Endothelial cell (in vitro differentiated cells): ENCODE data around the gene IL1RAPL1. TPM values are rescaled to one million over a fixed set of nuclear protein-coding genes. Genes with fewer than 3 reads are reported as not detected.

Experiments used
- DNase-seq: peaks from one replicate; pipeline ENCODE4 v3.0.0; 2021; ENCODE audit warnings: low spot score
- H3K27ac Mint-ChIP-seq: one replicate; pipeline ENCODE4 v1.8.0; 2021; ENCODE audit warnings: mixed read lengths, inconsistent platforms; ENCODE audit not compliant: unreplicated experiment
- H3K27me3 Mint-ChIP-seq: one replicate; pipeline ENCODE4 v1.8.0; 2021; ENCODE audit warnings: mild to moderate bottlenecking, moderate library complexity, mixed read lengths, inconsistent platforms; ENCODE audit not compliant: unreplicated experiment
- H3K36me3 Mint-ChIP-seq: one replicate; pipeline ENCODE4 v1.8.0; 2021; ENCODE audit warnings: mild to moderate bottlenecking, low read depth, mixed read lengths, inconsistent platforms; ENCODE audit not compliant: unreplicated experiment
- H3K4me1 Mint-ChIP-seq: one replicate; pipeline ENCODE4 v1.8.0; 2021; ENCODE audit warnings: mild to moderate bottlenecking, mixed read lengths, inconsistent platforms; ENCODE audit not compliant: unreplicated experiment
- H3K4me3 Mint-ChIP-seq: one replicate; pipeline ENCODE4 v1.8.0; 2021; ENCODE audit warnings: mild to moderate bottlenecking, mixed read lengths, inconsistent platforms; ENCODE audit not compliant: unreplicated experiment
- H3K9me3 Mint-ChIP-seq: one replicate; pipeline ENCODE4 v1.8.0; 2021; ENCODE audit warnings: mixed read lengths, inconsistent platforms; ENCODE audit not compliant: unreplicated experiment
- CTCF ChIP-seq: fragments of 200-600 bp; sonication (generic); IDR thresholded peaks from one replicate; pipeline ENCODE4 v1.5.0; 2021; ENCODE audit warnings: antibody characterized with exemption; ENCODE audit not compliant: unreplicated experiment
- total RNA-seq: library from RNA; stranded (reverse); fragmentation: NEBNext Ultra II Directional; extraction: Animal tissue kit (Norgen Biotek cat#: 25700); gene quantifications from one replicate; pipeline ENCODE4 v1.2.1, GENCODE V29; 2021; ENCODE audit not compliant: unreplicated experiment

The IL1RAPL1 gene
- total RNA-seq, 1 donor from 2014 or later = 0.18 TPM

GRCh38 chrX:28969126-28969525, 381.9 kb downstream of the IL1RAPL1 start:
- Mint-ChIP-seq H3K27me3 (no peaks in the 10 kb centered on the region), H3K36me3 (no peaks in the 10 kb centered on the region), H3K4me3 (no peak overlapping the region), H3K27ac (no peak overlapping the region), H3K4me1 (no peaks in the 10 kb centered on the region), H3K9me3 (no peaks in the 10 kb centered on the region)
- DNase-seq = no peak
- no peak for TF ChIP-seq CTCF

- DNase-seq = no peak
- H3K27ac Mint-ChIP-seq = no peak overlapping the region
Observed at GRCh38 chrX:28979877-28980276, 392.6 kb downstream of the IL1RAPL1 start.

GRCh38 chrX:28981952-28982351, 394.7 kb downstream of the IL1RAPL1 start:
- TF ChIP-seq CTCF = no peak
- Mint-ChIP-seq H3K27ac (no peak overlapping the region), H3K36me3 (no peaks in the 10 kb centered on the region), H3K27me3 (no peaks in the 10 kb centered on the region), H3K4me3 (no peak overlapping the region), H3K4me1 (no peaks in the 10 kb centered on the region), H3K9me3 (no peaks in the 10 kb centered on the region)
- DNase-seq = no peak

More at GRCh38 chrX:28979877-28980276, 392.6 kb downstream of the IL1RAPL1 start:
- H3K9me3 Mint-ChIP-seq = no peaks in the 10 kb centered on the region
- H3K27me3 Mint-ChIP-seq = no peaks in the 10 kb centered on the region
- TF ChIP-seq CTCF = no peak
- no peaks in the 10 kb centered on the region for H3K36me3 Mint-ChIP-seq
- H3K4me1 Mint-ChIP-seq = no peaks in the 10 kb centered on the region
- H3K4me3 Mint-ChIP-seq = no peak overlapping the region

- no peaks in the 10 kb centered on the region for H3K36me3 Mint-ChIP-seq
- H3K4me3 Mint-ChIP-seq = no peak overlapping the region
- no peaks in the 10 kb centered on the region for H3K9me3 Mint-ChIP-seq
- no peaks in the 10 kb centered on the region for H3K27me3 Mint-ChIP-seq
- DNase-seq = no peak
- no peaks in the 10 kb centered on the region for H3K4me1 Mint-ChIP-seq
- TF ChIP-seq CTCF = no peak
- H3K27ac Mint-ChIP-seq = no peak overlapping the region
Observed at GRCh38 chrX:28988246-28988645, 401.0 kb downstream of the IL1RAPL1 start.

- H3K4me1 Mint-ChIP-seq = no peaks in the 10 kb centered on the region
- no peaks in the 10 kb centered on the region for H3K9me3 Mint-ChIP-seq
- no peaks in the 10 kb centered on the region for H3K27me3 Mint-ChIP-seq
- no peak for DNase-seq
- H3K27ac Mint-ChIP-seq = no peak overlapping the region
- no peaks in the 10 kb centered on the region for H3K36me3 Mint-ChIP-seq
- no peak for TF ChIP-seq CTCF
- H3K4me3 Mint-ChIP-seq = no peak overlapping the region
Observed at GRCh38 chrX:28997706-28998463, 410.6 kb downstream of the IL1RAPL1 start.
